ENCODE measurements around the gene EIF2S3. TPM values are rescaled to one million over a fixed set of nuclear protein-coding genes. Genes with fewer than 3 reads are reported as not detected.

Gene EIF2S3
- total RNA-seq, 1 experiment from 2014 or later, result 225 TPM

DNA sequence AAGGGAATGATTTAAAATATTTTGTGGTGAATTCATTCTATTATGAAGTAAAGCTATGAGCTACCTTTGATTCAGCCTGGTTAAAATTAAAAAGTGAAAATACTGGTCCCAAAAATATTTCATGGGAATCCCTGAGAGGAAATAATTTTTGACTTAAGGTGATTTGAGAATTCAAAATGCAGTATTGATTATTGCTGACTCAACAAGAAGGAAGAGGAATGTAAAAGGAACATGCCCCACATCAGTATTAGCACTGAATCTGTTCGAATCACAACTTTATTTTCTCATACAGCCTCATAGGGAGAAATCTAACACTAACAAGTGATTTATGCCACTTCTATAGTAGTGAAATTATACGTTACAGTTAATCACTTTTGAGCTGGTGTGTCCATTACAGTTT, 27.7 kb downstream of the EIF2S3 start:
- Histone ChIP-seq H3K4me3 (ENCODE audit: low read depth, low read length, poor library complexity, severe bottlenecking) (no peak overlapping the region), H3K9me3 (ENCODE audit: low read depth, low read length, poor library complexity, severe bottlenecking) (no peaks in the 10 kb centered on the region), H3K36me3 (ENCODE audit: insufficient read depth, low read length, poor library complexity, severe bottlenecking) (peaks cover 4% of the 10 kb centered on the region), H3K4me1 (ENCODE audit: insufficient read depth, low read length, poor library complexity, severe bottlenecking) (no peaks in the 10 kb centered on the region), H3K27me3 (replicated peaks; ENCODE audit: insufficient read depth, low read depth, low read length, poor library complexity) (no peaks in the 10 kb centered on the region), H3K27ac (ENCODE audit: low read depth, low read length, poor library complexity, severe bottlenecking) (no peak overlapping the region)
- ChIA-PET CTCF (interaction anchor here (0.7 kb wide), 1 partner anchor 80 kb away, joined by 10 read pairs; no protein-coding TSS in a partner anchor), POLR2A (ENCODE audit: low non-redundant PET) (no interaction called here)
- DNase-seq (ENCODE audit: low spot score), result no peak
- BruUV-seq (replicated peaks), result no TSS peak
- intact Hi-C loops (cut with micrococcal nuclease; ENCODE audit: unreplicated experiment), result no loop called here
- TF ChIP-seq, protein P1, sequence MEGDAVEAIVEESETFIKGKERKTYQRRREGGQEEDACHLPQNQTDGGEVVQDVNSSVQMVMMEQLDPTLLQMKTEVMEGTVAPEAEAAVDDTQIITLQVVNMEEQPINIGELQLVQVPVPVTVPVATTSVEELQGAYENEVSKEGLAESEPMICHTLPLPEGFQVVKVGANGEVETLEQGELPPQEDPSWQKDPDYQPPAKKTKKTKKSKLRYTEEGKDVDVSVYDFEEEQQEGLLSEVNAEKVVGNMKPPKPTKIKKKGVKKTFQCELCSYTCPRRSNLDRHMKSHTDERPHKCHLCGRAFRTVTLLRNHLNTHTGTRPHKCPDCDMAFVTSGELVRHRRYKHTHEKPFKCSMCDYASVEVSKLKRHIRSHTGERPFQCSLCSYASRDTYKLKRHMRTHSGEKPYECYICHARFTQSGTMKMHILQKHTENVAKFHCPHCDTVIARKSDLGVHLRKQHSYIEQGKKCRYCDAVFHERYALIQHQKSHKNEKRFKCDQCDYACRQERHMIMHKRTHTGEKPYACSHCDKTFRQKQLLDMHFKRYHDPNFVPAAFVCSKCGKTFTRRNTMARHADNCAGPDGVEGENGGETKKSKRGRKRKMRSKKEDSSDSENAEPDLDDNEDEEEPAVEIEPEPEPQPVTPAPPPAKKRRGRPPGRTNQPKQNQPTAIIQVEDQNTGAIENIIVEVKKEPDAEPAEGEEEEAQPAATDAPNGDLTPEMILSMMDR (conservative IDR thresholded peaks at IDR 0.05; ENCODE audit: low read depth, low read length), result no peak
- TF ChIP-seq EZH2 (IDR thresholded peaks at IDR 0.05; ENCODE audit: borderline replicate concordance, low read depth, low read length, poor library complexity, severe bottlenecking), result no peak

DNA sequence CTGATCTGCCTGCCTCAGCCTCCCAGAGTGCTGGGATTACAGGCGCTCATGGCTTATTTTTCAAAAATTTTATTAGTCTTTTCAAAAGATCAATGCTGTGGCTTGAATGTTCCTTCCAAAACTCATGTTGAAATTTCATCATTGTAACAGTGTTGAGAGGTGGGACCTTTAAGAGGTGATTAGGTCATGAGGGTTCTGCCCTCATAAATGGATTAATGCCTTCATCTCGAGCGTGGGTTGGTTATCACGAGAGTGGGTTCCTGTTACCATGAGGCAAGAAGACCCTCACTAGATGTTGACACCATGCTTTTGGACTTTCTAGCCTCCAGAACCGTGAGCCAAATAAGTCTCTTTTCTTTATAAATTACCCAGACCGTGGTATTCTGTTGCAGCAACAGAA, 30.3 kb downstream of the EIF2S3 start:
- no peaks in the 10 kb centered on the region for H3K4me1 ChIP-seq (ENCODE audit: insufficient read depth, low read length, poor library complexity, severe bottlenecking)
- intact Hi-C loops (cut with micrococcal nuclease; ENCODE audit: unreplicated experiment), result no loop called here
- ChIA-PET POLR2A (ENCODE audit: low non-redundant PET) (no interaction called here), CTCF (no interaction called here)
- no peak overlapping the region for H3K27ac ChIP-seq (ENCODE audit: low read depth, low read length, poor library complexity, severe bottlenecking)
- no peak for TF ChIP-seq EZH2 (IDR thresholded peaks at IDR 0.05; ENCODE audit: borderline replicate concordance, low read depth, low read length, poor library complexity, severe bottlenecking)
- TF ChIP-seq, protein P1 (conservative IDR thresholded peaks at IDR 0.05; ENCODE audit: low read depth, low read length), result no peak
- DNase-seq (ENCODE audit: low spot score), result no peak
- no peaks in the 10 kb centered on the region for H3K9me3 ChIP-seq (ENCODE audit: low read depth, low read length, poor library complexity, severe bottlenecking)
- no peak overlapping the region for H3K4me3 ChIP-seq (ENCODE audit: low read depth, low read length, poor library complexity, severe bottlenecking)
- H3K27me3 ChIP-seq (replicated peaks; ENCODE audit: insufficient read depth, low read depth, low read length, poor library complexity), result no peaks in the 10 kb centered on the region
- no TSS peak for BruUV-seq (replicated peaks)
- H3K36me3 ChIP-seq (ENCODE audit: insufficient read depth, low read length, poor library complexity, severe bottlenecking), result no peaks in the 10 kb centered on the region

- Histone ChIP-seq H3K9me3 (ENCODE audit: low read depth, low read length, poor library complexity, severe bottlenecking) (no peaks in the 10 kb centered on the region), H3K36me3 (ENCODE audit: insufficient read depth, low read length, poor library complexity, severe bottlenecking) (no peaks in the 10 kb centered on the region), H3K4me1 (ENCODE audit: insufficient read depth, low read length, poor library complexity, severe bottlenecking) (no peaks in the 10 kb centered on the region), H3K27me3 (replicated peaks; ENCODE audit: insufficient read depth, low read depth, low read length, poor library complexity) (peaks cover 2% of the 10 kb centered on the region), H3K4me3 (ENCODE audit: low read depth, low read length, poor library complexity, severe bottlenecking) (no peak overlapping the region), H3K27ac (ENCODE audit: low read depth, low read length, poor library complexity, severe bottlenecking) (no peak overlapping the region)
- ChIA-PET POLR2A (ENCODE audit: low non-redundant PET) (no interaction called here), CTCF (no interaction called here)
- DNase-seq (ENCODE audit: low spot score), result no peak
- no peak for TF ChIP-seq EZH2 (IDR thresholded peaks at IDR 0.05; ENCODE audit: borderline replicate concordance, low read depth, low read length, poor library complexity, severe bottlenecking)
- TF ChIP-seq, protein P1 (conservative IDR thresholded peaks at IDR 0.05; ENCODE audit: low read depth, low read length), result no peak
- intact Hi-C loops (cut with micrococcal nuclease; ENCODE audit: unreplicated experiment), result no loop called here
- no TSS peak for BruUV-seq (replicated peaks)
These were observed 35.8 kb downstream of the EIF2S3 start for GRCh38 chrX:24090300-24091200.

Data from A673 (cell line).